ENCODE data around the gene PRKCB.

GRCh38 chr16:24075931-24076716 is 240.3 kb downstream of the PRKCB start:
- TF ChIP-seq CTCF (conservative IDR thresholded peaks at IDR 0.05; ENCODE audit: low read depth in 2 of 2), result no peak
- no peak for TF ChIP-seq EZH2 (IDR thresholded peaks at IDR 0.05; ENCODE audit: low read depth, unreplicated experiment)
- TF ChIP-seq EZH2phosphoT487 (IDR thresholded peaks at IDR 0.05; ENCODE audit: unreplicated experiment), result no peak
- TF ChIP-seq JUNB (IDR thresholded peaks at IDR 0.05; ENCODE audit: unreplicated experiment), result no peak
- TF ChIP-seq REST (IDR thresholded peaks at IDR 0.05; ENCODE audit: unreplicated experiment), result no peak
- no peak for TF ChIP-seq POLR2AphosphoS5 (IDR thresholded peaks at IDR 0.05; ENCODE audit: low read depth)
- TF ChIP-seq STAT1 (IDR thresholded peaks at IDR 0.05; ENCODE audit: unreplicated experiment), result no peak
- TF ChIP-seq CREB1 (CRISPR knock-in tag; IDR thresholded peaks at IDR 0.05; ENCODE audit: low read depth), result no peak
- TF ChIP-seq ETS1 (IDR thresholded peaks at IDR 0.05), result no peak
- TF ChIP-seq ZNF114 (CRISPR knock-in tag; IDR thresholded peaks at IDR 0.05), result no peak
